ENCODE measurements around the gene MVB12B. TPM values are rescaled to one million over a fixed set of nuclear protein-coding genes. Genes with fewer than 3 reads are reported as not detected.

MVB12B gene
- total and polyA plus RNA-seq, 2 of the 13 experiments (the other 11 are each of a cell fraction or from before 2014, with no cell fraction given) = 12.1 to 30.1 TPM

DNA sequence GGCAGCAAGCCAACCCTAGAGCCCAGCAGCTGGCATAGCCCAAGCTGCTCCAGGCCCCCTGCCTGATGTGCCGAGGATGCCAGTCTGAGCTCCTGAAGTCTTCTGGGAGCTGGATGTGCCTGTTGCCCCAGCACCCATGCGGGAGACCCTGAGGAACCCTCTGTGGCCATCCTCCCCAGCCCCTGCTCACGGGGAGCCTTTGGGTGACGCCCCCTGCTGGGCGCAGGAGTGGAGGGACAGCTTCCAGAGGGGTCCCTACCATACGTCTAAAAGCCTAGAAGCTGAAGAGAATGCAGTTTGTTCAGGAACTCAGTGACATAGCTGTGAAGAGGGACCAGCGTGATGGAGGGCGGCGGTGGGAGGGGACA, 33.1 kb upstream of the MVB12B start:
- FAIRE-seq (no peak), DNase-seq (ENCODE audit: low spot score) (no peak), ATAC-seq (peak; percentile 81)
- no peaks in the 10 kb centered on the region for H3K36me3 ChIP-seq (replicated peaks in 1 of 2; ENCODE audit: control insufficient read depth in 1 of 2, insufficient read depth in 2 of 2, low read length in 2 of 2)
- H3K9me3 ChIP-seq (ENCODE audit: low read length) = no peaks in the 10 kb centered on the region
- no peak overlapping the region for H3K4me2 ChIP-seq (ENCODE audit: low read depth, low read length)
- intact Hi-C loops (cut with micrococcal nuclease; ENCODE audit: unreplicated experiment) = no loop called here
- no peaks in the 10 kb centered on the region for H3K4me1 ChIP-seq (ENCODE audit: insufficient read depth, low read length)
- WGBS (ENCODE audit: low lambda C conversion rate) = 22% methylated on average over 6 of the region's 9 CpGs
- TF ChIP-seq ZMYM2 (CRISPR knock-in tag; IDR thresholded peaks at IDR 0.05) (no peak), HOXA3 (CRISPR knock-in tag; IDR thresholded peaks at IDR 0.05) (0 out of 2 replicates have a peak, but pooled peaks have one; percentile 10), STAG1 (CRISPR knock-in tag; IDR thresholded peaks at IDR 0.05) (peak; percentile 32; the same call in 1 of the 2 replicates), SMAD1 (CRISPR knock-in tag; IDR thresholded peaks at IDR 0.05; ENCODE audit: borderline replicate concordance, low read depth) (peak; percentile 13; the same call in 1 of the 2 replicates), HNRNPL (IDR thresholded peaks at IDR 0.05; ENCODE audit: low read depth, low read length) (0 out of 2 replicates have a peak, but pooled peaks have one; percentile 2), GABPB1 (CRISPR knock-in tag; IDR thresholded peaks at IDR 0.05) (peak; percentile 18; the same call in 1 of the 2 replicates), ZNF788 (CRISPR knock-in tag; IDR thresholded peaks at IDR 0.05; ENCODE audit: borderline replicate concordance) (0 out of 2 replicates have a peak, but pooled peaks have one; percentile 23), EED (CRISPR knock-in tag; IDR thresholded peaks at IDR 0.05) (no peak), CTCF (CRISPR knock-in tag; IDR thresholded peaks at IDR 0.05) (peak; percentile 54)
- TF ChIP-seq, protein P1, sequence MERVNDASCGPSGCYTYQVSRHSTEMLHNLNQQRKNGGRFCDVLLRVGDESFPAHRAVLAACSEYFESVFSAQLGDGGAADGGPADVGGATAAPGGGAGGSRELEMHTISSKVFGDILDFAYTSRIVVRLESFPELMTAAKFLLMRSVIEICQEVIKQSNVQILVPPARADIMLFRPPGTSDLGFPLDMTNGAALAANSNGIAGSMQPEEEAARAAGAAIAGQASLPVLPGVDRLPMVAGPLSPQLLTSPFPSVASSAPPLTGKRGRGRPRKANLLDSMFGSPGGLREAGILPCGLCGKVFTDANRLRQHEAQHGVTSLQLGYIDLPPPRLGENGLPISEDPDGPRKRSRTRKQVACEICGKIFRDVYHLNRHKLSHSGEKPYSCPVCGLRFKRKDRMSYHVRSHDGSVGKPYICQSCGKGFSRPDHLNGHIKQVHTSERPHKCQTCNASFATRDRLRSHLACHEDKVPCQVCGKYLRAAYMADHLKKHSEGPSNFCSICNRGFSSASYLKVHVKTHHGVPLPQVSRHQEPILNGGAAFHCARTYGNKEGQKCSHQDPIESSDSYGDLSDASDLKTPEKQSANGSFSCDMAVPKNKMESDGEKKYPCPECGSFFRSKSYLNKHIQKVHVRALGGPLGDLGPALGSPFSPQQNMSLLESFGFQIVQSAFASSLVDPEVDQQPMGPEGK (CRISPR knock-in tag; IDR thresholded peaks at IDR 0.05) = 0 out of 2 replicates have a peak, but pooled peaks have one; percentile 21
- TF ChIP-seq, protein P2, sequence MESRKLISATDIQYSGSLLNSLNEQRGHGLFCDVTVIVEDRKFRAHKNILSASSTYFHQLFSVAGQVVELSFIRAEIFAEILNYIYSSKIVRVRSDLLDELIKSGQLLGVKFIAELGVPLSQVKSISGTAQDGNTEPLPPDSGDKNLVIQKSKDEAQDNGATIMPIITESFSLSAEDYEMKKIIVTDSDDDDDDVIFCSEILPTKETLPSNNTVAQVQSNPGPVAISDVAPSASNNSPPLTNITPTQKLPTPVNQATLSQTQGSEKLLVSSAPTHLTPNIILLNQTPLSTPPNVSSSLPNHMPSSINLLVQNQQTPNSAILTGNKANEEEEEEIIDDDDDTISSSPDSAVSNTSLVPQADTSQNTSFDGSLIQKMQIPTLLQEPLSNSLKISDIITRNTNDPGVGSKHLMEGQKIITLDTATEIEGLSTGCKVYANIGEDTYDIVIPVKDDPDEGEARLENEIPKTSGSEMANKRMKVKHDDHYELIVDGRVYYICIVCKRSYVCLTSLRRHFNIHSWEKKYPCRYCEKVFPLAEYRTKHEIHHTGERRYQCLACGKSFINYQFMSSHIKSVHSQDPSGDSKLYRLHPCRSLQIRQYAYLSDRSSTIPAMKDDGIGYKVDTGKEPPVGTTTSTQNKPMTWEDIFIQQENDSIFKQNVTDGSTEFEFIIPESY (CRISPR knock-in tag; IDR thresholded peaks at IDR 0.05) = peak; percentile 62; the same call in 1 of the 2 replicates
- TF ChIP-seq, protein P3, sequence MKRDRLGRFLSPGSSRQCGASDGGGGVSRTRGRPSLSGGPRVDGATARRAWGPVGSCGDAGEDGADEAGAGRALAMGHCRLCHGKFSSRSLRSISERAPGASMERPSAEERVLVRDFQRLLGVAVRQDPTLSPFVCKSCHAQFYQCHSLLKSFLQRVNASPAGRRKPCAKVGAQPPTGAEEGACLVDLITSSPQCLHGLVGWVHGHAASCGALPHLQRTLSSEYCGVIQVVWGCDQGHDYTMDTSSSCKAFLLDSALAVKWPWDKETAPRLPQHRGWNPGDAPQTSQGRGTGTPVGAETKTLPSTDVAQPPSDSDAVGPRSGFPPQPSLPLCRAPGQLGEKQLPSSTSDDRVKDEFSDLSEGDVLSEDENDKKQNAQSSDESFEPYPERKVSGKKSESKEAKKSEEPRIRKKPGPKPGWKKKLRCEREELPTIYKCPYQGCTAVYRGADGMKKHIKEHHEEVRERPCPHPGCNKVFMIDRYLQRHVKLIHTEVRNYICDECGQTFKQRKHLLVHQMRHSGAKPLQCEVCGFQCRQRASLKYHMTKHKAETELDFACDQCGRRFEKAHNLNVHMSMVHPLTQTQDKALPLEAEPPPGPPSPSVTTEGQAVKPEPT (CRISPR knock-in tag; IDR thresholded peaks at IDR 0.05; ENCODE audit: low read depth) = no peak
- BruUV-seq (replicated peaks) = no TSS peak
- H3K27me3 ChIP-seq (ENCODE audit: control insufficient read depth in 1 of 2, insufficient read depth in 2 of 2, low read length in 2 of 2) = peaks cover 4 to 30% of the 10 kb centered on the region in 2 experiments; a peak in 3 of 5 replicates
- no peak overlapping the region for H3K9ac ChIP-seq (ENCODE audit: insufficient read depth, low read depth, low read length)
- POLR2A ChIA-PET = no interaction called here
- H4K20me1 ChIP-seq (ENCODE audit: insufficient read depth, low read length) = no peaks in the 10 kb centered on the region
- CTCF ChIA-PET (ENCODE audit: low intra/inter-chr PET ratio, low total read pairs) = no interaction called here
- H3K79me2 ChIP-seq (ENCODE audit: insufficient read depth, low read length) = no peaks in the 10 kb centered on the region
- no peak overlapping the region for H2AFZ ChIP-seq (ENCODE audit: low read length)
- no peak overlapping the region for H3K4me3 ChIP-seq (replicated peaks in 1 of 3; ENCODE audit: insufficient read depth in 1 of 3, low read depth in 2 of 3, low read length in 3 of 3)
- in situ Hi-C loops (cut with HindIII; ENCODE audit: extremely low pct_ligation_motif_present, low pct_unique_long_range_greater_than_20kb) = no loop called here
- H3K27ac ChIP-seq (ENCODE audit: extremely low read length, insufficient read depth, low read length) = no peak overlapping the region
